DND-41 (cell line): Measurements from ENCODE around the gene DNM2.

ENCODE experiments used
- CTCF ChIP-seq: IDR thresholded peaks from 2 replicates; pipeline ENCODE4 v1.5.1; 2012; ENCODE audit warnings: borderline replicate concordance, low read length, moderate library complexity, mild to moderate bottlenecking; ENCODE audit not compliant: poor library complexity, severe bottlenecking; ENCODE audit errors: extremely low read depth
- EZH2 ChIP-seq: IDR thresholded peaks from 3 replicates; pipeline ENCODE4 v1.6.1; 2012; ENCODE audit warnings: borderline replicate concordance, low read depth, mild to moderate bottlenecking, moderate library complexity, low read length, inconsistent platforms; ENCODE audit not compliant: severe bottlenecking

- TF ChIP-seq CTCF: peak; percentile 35
- no peak for TF ChIP-seq EZH2
Measured at GRCh38 chr19:10828981-10829821, 111.3 kb downstream of the DNM2 start.
